ENCODE results near the gene ATP1A1.

ATP1A1 gene

DNA sequence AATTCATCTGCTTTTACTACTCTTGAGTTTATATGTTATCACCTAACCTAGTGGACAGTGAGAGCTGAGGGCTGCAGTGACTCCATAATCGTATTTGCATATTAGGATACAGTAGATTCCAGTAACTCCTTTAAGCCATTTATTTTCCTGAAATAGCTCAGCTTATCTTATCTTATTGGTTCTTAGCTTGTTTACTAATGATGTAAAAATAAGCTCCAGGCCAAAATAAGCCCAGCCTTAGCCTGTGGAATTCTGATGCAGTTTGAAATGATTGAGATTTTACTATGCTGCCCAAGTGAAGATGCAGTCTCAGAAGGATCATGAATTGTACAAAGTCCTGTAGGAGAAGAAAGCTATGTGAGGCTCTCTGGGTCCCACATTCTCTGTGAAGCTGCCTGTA, 18.1 kb downstream of the ATP1A1 start:
- DNase-seq (ENCODE audit: low read depth), result no peak

DNA sequence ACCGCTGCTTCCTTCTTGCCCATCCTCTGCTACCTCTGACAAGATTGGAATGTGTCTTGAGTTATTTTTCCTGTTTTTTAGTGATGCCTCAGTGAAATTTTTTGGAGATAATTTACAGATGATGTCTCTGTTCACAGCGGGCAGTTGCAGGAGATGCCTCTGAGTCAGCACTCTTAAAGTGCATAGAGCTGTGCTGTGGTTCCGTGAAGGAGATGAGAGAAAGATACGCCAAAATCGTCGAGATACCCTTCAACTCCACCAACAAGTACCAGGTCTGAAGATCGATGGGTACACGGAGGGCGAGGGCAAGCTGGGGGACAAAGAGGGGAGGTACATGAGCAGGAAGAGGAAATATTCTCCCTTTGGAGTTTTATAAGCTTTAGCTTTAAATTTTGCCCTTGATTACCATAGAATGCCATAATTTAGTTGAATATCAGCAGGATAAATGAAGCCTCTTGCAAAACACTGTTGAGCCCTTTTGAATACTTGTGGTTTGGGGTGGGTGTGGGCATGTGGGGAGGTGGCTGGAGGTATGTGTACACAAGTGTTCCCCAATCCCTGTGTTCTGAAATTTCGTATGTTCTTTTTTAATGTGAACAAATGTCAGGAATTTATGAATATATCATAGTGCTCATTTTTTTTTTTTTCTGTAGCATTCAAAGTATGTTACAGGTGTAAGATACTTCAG, 19.8 kb downstream of the ATP1A1 start:
- no peak for DNase-seq (ENCODE audit: low read depth)

DNA sequence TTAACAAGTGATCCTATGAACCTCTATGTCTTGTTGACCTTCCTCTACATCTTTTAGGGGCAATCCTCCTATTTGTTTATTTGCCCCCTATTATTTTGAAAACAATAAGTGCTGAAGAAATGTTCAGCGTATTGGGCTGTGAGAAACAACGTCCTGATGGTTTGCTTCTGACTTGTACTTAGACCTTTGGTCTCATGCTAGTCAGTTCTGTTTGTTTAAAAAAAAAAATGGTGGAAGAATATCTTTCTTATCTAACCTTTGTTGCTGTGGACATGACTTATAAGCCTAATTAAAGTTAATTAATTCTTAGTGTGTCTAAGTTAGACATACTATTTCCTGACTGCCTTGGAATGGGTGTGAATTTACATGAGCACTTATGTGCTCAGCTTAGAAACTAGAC, 20.7 kb downstream of the ATP1A1 start:
- no peak for DNase-seq (ENCODE audit: low read depth)

DNA sequence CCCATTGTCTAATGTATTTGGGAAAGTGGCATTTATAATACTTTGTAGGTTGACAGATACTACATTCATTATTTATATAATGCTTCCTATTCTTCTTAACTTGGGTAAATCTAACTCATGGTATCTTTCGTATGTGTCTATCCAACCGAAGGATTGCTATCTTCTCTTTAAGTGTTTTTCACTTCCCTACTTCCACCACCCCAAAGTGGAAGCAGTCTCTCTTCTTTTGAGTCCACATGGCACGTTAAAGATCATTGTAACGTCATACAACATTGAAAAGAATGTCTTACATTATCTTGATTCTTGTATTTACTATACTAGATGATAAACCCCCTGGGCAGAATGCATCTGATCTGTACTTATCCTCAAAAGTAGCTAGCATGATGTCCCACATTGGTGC, 21.2 kb downstream of the ATP1A1 start:
- DNase-seq (ENCODE audit: low read depth), result no peak

DNA sequence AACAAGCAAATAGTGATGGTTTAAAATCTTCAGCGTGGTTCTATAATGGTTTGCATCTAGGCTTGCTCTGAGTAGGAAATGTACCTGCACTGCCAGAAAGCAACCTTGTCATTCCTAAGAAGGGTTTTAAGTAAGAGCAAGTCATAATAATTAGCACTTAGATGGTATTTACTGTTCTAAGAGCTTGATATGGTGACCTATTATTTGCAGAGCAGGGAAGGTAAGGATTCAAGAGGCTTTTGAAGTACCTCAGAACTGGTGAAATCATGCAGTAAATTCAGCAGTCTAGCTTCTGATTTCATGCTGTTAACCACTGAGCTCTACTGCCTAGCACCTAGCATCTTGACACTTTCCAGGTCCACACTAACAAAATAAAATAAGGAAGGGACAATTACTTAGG, 23.7 kb downstream of the ATP1A1 start:
- DNase-seq (ENCODE audit: low read depth), result no peak

DNA sequence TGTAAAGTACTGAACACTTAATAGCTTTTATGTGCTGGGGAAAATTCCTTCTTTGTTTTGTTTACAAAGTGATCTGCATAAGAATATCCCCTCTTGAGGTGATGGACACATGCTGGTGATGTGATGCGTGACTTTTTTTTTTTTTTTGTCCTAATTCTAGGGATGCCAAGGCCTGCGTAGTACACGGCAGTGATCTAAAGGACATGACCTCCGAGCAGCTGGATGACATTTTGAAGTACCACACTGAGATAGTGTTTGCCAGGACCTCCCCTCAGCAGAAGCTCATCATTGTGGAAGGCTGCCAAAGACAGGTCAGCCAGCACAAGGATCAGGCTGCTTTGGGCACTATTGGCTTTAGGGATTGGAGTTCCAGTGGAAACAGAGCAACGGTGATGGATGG, 24.7 kb downstream of the ATP1A1 start:
- DNase-seq (ENCODE audit: low read depth), result no peak

DNA sequence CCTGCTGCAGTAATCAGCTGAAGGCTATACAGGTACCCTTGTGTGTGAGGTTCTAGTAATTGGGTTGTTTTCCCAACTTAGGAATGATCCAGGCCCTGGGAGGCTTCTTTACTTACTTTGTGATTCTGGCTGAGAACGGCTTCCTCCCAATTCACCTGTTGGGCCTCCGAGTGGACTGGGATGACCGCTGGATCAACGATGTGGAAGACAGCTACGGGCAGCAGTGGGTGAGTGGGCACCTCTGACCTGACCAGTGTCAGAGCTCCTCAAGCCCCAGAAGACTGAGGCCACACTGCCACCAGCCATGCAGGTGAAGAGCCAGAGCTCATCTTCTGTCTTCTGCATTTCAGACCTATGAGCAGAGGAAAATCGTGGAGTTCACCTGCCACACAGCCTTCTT, 27.7 kb downstream of the ATP1A1 start:
- DNase-seq (ENCODE audit: low read depth), result no peak

DNA sequence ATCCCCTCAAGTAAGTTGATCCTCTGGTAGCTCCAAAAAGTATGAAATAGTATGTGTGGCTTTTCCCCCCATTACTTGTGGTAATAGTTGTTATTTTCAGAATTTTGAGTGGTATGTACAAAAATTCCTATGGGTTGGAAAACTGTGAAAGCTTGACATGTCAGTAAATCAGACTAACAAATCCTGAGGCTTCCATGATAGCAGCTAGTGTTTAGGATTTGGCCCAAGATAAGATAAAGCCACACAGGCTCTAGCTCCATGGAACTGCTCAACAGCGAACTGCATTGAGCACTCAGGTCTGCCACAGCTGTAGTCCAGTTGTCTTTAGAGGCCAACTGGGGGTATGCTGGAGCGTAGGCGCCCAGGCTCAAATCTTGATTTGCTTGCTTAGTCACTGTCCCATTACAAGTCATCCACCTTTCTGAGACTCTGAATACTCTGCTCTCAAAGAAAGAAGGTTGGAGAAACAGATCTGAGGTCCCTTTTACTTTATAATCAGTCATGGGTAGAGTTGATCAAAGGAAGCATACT, 28.7 kb downstream of the ATP1A1 start:
- peak; percentile 16 for DNase-seq (ENCODE audit: low read depth)

DNA sequence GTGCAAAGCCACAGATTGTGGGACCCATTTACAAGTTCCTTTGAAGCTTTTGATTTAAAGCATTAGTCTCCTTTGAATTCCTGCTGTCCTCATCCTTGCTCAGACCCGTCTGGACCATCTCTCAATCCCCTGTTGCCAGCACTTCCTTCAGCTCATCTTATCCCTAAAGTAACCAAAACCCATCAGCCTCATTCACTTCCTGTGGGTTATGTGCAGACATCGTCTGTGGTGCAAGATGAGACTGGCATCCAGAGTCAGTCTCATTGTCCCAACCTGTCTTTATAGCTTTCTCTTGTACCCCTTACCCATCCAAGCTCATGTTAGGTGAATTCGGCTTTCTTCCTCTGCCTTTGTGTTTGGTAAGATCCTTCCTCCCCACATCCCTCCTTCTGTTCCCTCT, 29.3 kb downstream of the ATP1A1 start:
- DNase-seq (ENCODE audit: low read depth), result no peak

DNA sequence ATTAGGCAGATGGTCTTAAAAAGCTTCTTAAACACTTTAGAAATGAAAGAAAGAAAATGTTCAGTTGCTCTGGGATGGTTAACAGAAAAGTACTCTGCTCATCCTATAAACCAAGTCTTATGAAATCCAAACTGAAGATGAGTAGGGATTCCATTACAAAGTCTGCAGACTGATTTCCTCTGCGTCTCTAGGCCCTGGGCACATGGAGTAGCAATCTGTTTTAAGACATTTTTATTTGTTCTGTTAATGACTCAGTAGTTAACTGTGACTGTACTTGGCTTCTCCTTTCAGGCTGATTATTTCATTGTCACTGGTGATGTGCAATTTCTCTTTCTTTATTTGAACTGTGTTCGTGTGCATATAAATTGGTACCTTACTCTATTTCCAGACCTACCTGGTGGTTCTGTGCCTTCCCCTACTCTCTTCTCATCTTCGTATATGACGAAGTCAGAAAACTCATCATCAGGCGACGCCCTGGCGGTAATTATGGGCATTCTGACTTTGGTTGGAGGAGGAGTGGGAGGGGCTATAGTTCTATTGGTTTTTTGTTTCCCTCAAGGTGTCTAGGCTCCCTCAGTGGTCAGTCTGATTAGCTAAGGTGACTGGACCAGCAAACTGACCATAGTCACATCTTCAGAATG, 30.6 kb downstream of the ATP1A1 start:
- peak; percentile 19 for DNase-seq (ENCODE audit: low read depth)

DNA sequence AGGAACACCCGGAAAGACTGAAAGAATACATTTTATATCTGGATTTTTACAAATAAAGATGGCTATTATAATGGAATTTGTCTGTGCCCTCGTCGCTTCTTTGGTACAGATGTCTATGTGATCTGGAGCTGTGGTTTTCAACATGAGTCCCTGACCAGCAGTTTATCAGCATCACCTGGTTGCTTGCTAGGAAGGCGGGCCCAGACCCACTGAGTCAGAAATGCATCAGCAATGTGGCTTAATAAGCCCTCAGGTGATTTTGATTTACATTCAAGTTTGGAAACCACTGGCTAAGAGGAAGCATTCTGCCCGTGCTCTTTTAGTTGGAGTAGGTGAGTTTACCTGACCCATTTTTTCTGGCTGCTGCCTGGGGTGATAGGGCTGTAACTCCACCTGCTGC, 31.7 kb downstream of the ATP1A1 start:
- no peak for DNase-seq (ENCODE audit: low read depth)

DNA sequence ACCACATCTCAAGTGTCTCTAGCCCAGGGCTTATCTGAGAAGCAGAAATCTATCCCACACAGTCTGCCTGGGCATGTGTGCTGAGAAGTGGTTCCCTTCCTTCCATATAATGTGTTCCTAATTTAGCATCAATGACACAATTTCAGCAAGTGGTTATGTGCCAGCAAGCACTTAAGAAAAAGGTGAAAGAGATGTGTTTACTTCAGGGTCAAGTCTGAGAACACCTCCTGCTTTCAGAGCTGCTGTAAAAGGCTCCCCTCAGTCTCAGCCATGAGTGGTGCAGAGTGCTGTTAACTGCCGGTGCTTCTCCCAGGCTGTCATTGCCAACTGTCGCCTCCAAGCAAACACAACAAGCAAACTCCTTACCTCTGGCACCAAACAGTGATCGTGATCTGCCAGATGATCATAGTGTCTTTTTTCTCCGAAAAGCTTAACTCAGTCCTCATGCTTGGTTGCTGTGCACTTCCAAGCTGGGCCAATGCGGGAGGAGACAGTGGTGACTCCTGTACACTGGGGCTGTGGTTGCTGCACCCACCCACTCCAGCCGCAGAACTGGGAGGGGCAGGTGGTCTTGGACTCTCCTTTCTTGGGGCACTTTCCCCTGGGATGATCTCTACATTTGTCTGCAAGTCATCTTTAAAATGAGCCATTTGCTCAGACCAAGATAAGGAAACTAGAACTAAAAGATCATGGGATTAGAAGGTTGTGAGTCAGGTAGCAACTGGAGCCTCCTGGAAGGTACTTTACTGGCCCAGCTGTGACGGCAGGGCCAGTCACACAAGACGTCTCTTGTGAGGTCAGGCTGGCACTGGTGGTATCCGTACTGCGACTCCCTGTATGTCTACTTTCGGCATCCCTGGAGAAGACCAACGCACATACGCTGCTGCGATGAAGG, 32.4 kb downstream of the ATP1A1 start:
- no peak for DNase-seq (ENCODE audit: low read depth)

DNA sequence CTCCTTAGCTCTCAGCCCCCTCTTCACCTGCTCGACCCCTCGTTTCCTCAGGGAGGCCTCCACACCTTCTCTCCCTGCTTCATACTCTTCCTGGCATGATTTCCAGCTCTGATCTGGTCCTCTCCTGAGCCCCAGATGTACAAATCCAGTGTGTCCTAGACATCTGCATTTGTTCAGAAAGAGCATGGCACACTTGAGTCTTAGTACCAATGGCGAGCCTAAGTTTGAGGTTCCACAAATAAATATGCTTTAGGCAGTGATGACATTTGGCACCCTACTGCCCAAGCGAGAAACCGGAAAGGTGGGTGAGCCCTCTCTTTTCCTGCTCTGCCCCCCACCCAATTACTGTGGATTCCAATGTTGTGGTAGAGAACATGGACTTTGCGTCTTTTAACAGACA, 34.0 kb downstream of the ATP1A1 start:
- no peak for DNase-seq (ENCODE audit: low read depth)

DNA sequence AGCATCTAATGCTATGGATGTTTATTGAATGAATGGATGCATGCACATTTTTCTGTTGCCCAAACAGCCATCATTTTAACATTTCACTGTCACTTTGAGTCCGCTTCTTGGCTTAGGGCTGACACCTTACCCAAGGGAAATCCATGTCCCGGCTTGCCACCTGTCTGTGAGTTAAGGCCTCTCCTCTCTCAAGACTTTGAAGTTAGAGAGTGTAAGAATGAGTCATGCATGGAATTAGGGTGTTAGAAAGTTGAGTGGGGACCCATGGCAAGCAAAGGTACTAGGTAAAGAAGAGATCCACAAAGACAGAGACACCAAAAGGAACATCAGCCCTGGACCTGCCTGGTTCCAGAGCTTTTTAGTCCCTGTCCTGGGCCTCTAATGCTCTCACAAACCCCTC, 35.1 kb downstream of the ATP1A1 start:
- no peak for DNase-seq (ENCODE audit: low read depth)

DNA sequence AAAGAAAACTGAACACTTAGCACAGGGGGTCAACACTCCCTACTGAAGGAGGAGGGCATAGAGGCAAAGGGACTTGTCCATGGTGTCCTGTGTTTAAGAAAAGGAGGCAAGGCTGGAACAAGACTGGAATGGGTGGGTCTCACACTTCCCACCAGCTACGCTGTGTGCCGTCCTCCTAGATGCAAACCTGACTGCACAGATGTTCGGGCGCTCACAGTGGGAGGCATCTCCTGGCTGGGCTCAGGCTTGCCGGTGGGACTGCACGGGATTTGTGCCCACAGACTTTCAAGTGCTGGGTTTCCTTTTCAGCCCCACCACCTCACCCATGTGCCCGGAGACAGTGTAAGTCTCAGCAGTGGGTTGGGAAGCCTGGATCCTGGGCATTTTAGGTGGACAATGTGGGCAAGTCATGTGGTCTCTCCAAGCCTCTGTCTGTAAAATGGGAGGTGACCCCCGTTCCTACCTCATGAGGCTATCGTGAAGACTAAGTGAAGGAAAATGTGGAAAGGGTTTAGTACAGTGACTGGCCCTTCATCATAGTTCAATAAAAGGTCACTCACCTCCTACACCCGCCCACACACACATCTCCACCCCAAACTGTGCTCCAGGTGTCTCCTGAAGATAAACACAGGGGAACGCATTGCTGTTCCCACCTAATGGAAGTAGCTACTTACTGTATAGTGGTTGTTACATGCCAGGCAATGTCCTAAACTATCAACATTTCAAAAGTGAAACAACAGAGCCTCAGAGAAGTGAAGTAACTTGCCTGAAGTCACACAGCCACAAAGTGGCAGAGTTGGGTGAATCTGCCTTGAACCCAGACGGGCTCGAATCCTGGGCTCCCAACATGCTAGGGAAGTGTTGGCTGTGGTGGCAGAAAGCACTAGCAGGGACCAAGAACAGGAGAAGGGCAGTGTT, 36.0 kb downstream of the ATP1A1 start:
- no peak for DNase-seq (ENCODE audit: low read depth)

DNA sequence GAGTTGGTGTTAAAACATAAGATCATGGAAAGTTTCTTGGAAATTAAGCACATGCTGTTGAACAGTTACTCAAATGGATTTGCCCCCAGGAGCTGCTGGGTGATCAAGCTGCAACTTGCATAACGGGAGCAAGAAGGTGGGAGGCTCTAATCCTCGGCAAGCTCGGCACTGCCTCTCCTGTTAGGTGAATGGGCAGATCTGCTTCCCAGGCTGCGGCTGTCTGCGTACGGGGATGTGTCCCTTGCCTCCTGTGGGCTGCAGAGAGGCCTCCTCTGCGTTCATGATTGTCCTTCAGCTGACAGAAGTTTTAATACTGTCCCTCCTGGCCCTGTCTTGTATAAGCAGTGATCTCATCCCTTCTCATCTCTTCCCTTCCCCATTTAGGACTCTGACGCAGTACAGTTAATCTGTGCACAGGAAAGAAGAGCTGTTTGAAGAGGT, 36.7 kb downstream of the ATP1A1 start:
- DNase-seq (ENCODE audit: low read depth), result no peak

DNA sequence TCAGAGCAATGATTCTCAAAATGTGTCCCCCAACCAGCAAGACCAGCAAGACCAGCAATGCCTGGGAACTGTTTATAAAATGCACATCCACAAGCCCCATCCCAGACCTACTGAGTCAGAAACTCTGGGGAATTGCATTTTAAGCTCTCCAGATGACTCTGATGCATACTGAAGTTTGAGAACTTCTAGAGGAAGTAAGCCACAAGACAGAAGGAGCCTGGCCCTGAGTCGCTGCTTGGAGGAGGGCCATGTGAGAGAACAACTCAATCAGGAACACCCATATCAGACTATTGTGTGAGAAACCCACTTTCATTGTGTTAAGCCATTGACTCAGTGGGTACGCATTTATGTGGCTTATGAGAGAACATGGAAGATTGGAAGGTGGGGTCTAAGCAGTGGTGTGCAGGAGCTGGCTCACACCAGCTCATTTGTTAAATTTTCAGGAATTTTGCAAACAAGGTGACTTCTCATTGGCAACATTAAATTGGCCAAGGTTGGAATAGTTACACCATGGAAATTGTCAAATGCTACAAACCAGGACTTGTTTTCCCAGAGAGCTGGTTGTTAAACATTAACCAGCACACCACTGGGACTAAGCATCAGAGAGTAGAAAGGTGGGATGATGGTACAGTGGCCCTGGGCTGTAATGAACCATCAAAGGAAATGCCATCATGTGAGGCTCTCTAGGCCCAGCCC, 38.9 kb downstream of the ATP1A1 start:
- DNase-seq (ENCODE audit: low read depth), result peak; percentile 63

DNA sequence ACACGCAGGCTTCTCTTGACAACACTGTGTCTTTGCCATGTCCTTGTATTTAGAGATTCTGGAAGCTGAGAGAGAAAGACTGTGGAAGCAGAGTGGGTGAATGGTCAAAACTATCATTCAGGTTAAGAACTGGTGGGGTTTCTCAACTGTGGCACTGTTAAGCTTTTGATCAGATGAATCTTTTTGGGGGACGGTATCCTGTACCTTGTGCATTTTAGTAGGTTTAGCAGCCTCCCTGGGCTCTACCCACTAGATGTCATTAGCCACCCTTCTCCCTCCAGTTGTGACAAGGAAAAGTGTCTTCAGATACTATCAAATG, 39.4 kb downstream of the ATP1A1 start:
- DNase-seq (ENCODE audit: low read depth), result no peak

DNA sequence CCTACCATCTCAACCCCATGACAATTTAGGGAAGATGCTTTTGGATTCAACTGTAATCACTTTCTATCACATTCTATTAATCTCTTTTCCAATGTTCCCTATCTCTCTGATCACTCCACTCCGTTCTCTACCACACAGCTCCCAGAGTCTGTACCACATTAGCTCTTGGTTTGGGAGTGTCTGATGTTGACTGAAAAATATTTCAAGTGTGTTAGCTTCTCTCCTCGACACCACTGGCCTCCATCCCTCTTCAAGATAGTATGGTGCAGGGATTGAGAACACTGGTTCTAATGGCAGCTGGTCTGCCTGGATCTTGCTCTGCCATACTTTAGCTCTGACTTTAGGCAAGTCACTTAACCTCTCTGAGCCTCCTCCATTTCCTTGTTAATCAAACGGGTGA, 39.9 kb downstream of the ATP1A1 start:
- no peak for DNase-seq (ENCODE audit: low read depth)

DNA sequence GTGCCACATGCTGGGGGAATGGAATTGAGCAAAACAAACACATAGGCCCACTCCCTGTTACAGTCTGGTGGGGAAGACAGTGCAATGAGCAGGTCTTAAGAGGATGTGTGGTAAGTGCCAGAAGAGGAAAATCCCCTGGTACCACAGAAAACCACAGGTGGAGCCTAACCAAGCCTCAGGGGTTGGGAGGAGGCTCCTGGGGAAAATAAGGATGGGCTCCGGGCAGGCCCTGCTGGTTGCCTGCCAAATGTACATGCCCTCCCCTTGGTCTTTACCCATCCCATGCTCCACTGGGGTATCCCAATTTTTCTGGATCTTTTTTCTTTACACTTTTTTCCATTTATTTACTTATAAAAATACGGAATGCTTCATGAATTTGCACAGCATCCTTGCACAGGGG, 40.4 kb downstream of the ATP1A1 start:
- no peak for DNase-seq (ENCODE audit: low read depth)

DNA sequence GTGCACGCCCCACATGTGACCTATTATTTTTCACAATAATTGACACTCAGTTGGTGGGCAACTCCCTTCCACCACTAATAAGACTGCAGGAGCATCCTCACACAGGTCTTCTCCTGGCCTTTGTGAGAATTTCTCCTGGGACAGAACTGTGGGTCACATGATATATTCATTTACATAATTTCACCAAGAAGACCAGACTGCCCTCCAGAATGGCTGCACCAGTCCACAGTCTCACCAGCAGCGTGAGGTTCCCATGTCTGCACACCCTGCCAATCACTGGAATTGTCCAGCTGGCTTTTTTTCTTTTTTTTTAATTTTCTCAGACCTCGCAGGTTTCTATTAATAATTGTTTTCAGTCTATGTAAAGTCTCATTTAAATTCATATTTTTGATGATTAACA, 41.3 kb downstream of the ATP1A1 start:
- DNase-seq (ENCODE audit: low read depth), result no peak
